NCI-H345 (cell line): Measurements from ENCODE around the gene ZNF582.
"Not testable (repeated sequence)": the region's sequence is repeated elsewhere in the genome, so short reads cannot be mapped to it uniquely, and the experiment has no call there.

Experiments
- DNase-seq: peaks from one replicate; lab custom pipeline; 2025; lab: John Stamatoyannopoulos, UW

The ZNF582 gene

DNA sequence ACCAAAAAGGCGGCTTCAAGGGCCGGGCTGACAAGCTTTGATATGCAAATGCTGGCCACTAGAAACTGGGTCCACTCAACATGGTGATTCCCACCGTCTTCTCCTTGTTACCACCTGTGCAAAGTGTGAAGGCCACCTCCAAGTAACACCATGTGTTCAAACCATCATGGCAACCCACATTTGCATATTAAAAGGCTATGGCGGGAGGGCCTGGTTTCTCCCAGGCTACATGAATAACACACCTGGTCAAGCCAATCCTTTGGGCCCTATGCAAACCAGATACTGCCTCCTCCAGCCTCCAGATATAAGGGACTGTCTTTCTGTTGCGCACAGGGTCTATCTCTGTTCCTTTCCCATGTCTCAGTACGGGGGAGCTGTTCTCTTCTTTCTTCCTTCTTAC is 42.1 kb downstream of the ZNF582 start:
- no peak for DNase-seq

DNA sequence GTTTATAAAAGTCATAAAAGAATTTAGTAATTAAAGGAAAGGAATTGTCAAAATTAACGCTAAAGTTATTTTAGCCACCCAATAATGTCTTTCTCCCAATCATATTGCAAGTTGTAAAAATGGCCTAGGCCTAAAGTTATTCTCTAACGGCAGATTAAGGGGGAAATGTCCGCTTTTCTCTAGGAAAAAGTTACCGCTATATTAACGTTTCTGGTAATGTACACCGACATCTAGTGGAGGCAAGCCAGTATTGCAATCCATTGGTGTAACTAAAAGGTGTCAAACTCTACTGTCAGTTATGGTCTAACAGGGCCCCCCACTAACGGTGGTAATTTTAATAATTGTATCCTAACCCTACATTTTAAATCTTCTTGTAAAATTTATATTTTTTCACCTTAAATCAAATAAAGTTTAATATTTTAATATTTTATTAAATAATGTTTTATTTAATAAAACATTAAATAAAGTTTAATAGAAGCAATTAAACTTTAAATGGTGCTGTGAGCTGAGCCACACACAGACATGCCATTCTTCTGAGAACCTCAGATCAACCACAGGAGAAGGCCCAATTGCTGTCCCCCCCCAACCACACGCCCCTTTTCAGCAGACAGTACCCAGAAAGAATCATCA is 42.8 kb downstream of the ZNF582 start:
- peak; percentile 37 for DNase-seq

GRCh38 chr19:56348289-56348877 is 45.0 kb downstream of the ZNF582 start:
- DNase-seq: no peak

GRCh38 chr19:56347163-56347778 is 46.1 kb downstream of the ZNF582 start:
- no peak for DNase-seq

- DNase-seq: no peak
These were observed 51.4 kb downstream of the ZNF582 start for GRCh38 chr19:56341948-56342347.

GRCh38 chr19:56339031-56339430 is 54.3 kb downstream of the ZNF582 start:
- DNase-seq: not testable (repeated sequence)

- DNase-seq: not testable (repeated sequence)
These were observed 56.3 kb downstream of the ZNF582 start for GRCh38 chr19:56337077-56337476.

DNA sequence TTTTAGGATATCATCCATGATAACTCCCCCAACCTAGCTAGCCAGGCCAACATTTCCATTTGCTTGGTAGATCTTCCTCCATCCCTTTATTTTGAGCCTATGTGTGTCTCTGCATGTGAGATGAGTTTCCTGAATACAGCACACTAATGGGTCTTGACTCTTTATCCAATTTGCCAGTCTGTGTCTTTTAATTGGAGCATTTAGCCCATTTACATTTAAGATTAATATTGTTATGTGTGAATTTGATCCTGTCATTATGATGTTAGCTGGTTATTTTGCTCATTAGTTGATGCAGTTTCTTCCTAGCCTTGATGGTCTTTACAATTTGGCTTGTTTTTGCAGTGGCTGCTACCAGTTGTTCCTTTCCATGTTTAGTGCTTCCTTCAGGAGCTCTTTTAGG is 58.0 kb downstream of the ZNF582 start:
- not testable (repeated sequence) for DNase-seq

DNA sequence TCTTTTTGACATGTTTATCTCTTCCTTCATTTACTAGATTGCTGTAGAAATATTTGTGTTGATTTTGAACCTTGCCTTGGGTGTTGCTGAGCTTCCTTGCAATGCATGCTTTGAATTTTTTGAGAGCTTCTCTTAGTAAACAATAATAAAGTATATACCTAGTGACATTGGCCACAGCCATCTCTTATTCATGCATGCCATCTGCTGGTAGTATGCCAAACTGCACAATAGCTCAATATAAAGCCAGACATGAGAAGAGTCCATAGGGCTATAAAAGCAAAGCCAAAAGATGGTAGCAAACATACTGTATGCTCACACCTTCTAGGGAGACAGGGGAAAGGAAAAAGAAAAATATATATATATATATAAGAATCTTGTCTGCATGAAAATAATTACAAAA is 59.8 kb downstream of the ZNF582 start:
- DNase-seq: peak; percentile 17
